ENCODE results near the gene CTNNA2. TPM values are rescaled to one million over a fixed set of nuclear protein-coding genes. Genes with fewer than 3 reads are reported as not detected.

The CTNNA2 gene
- total RNA-seq, 1 experiment from 2014 or later: 0.54 TPM

- in situ Hi-C loops (cut with HindIII; ENCODE audit: low pct_unique_long_range_greater_than_20kb, low sequenced_read_pairs) (no loop called here), intact Hi-C loops (cut with micrococcal nuclease; ENCODE audit: unreplicated experiment) (no loop called here)
- ATAC-seq (no peak), DNase-seq (ENCODE audit: low read depth, low spot score) (no peak)
- H3K4me1 ChIP-seq (ENCODE audit: control insufficient read depth, insufficient read depth, low read length): no peaks in the 10 kb centered on the region
- TF ChIP-seq CTCF (IDR thresholded peaks at IDR 0.05) (0 out of 2 replicates have a peak, but pooled peaks have one; percentile 2), SIN3A (IDR thresholded peaks at IDR 0.05; ENCODE audit: borderline replicate concordance, insufficient read depth, low read depth, low read length) (no peak)
- no peaks in the 10 kb centered on the region for H3K9me3 ChIP-seq (ENCODE audit: control insufficient read depth, insufficient read depth, low read depth, low read length)
- CTCF ChIA-PET: no interaction called here
- H3K27me3 ChIP-seq (ENCODE audit: control insufficient read depth, insufficient read depth, low read length): no peaks in the 10 kb centered on the region
- no peak overlapping the region for H3K4me3 ChIP-seq (ENCODE audit: low read depth in 2 of 2, low read length in 2 of 2)
- H3K36me3 ChIP-seq (ENCODE audit: control insufficient read depth, insufficient read depth, low read length): no peaks in the 10 kb centered on the region
- POLR2A ChIA-PET: no interaction called here
- BruUV-seq (replicated peaks): no TSS peak
- H3K27ac ChIP-seq (ENCODE audit: low read length): no peak overlapping the region
Observed at GRCh38 chr2:80256782-80257167, 743.9 kb downstream of the CTNNA2 start.

- H3K27me3 ChIP-seq (ENCODE audit: control insufficient read depth, insufficient read depth, low read length): no peaks in the 10 kb centered on the region
- ATAC-seq (no peak), DNase-seq (ENCODE audit: low read depth, low spot score) (no peak)
- TF ChIP-seq POLR2AphosphoS5 (IDR thresholded peaks at IDR 0.05; ENCODE audit: low read depth, low read length) (no peak), TCF7L2 (IDR thresholded peaks at IDR 0.05; ENCODE audit: low read depth, low read length) (no peak), SIN3A (IDR thresholded peaks at IDR 0.05; ENCODE audit: borderline replicate concordance, insufficient read depth, low read depth, low read length) (no peak), REST (IDR thresholded peaks at IDR 0.05; ENCODE audit: insufficient read depth in 1 of 2, low read depth in 2 of 2, low read length in 1 of 2) (no peak), CTCF (IDR thresholded peaks at IDR 0.05) (no peak)
- no peaks in the 10 kb centered on the region for H3K36me3 ChIP-seq (ENCODE audit: control insufficient read depth, insufficient read depth, low read length)
- in situ Hi-C loops (cut with HindIII; ENCODE audit: low pct_unique_long_range_greater_than_20kb, low sequenced_read_pairs) (no loop called here), intact Hi-C loops (cut with micrococcal nuclease; ENCODE audit: unreplicated experiment) (no loop called here)
- ChIA-PET POLR2A (no interaction called here), CTCF (no interaction called here)
- no peaks in the 10 kb centered on the region for H3K4me1 ChIP-seq (ENCODE audit: control insufficient read depth, insufficient read depth, low read length)
- no peaks in the 10 kb centered on the region for H3K9me3 ChIP-seq (ENCODE audit: control insufficient read depth, insufficient read depth, low read depth, low read length)
- H3K4me3 ChIP-seq (ENCODE audit: low read depth in 2 of 2, low read length in 2 of 2): no peak overlapping the region
- BruUV-seq (replicated peaks): no TSS peak
- no peak overlapping the region for H3K27ac ChIP-seq (ENCODE audit: low read length)
Observed at GRCh38 chr2:80257450-80257849, 744.6 kb downstream of the CTNNA2 start.

GRCh38 chr2:80258341-80258740 is 745.5 kb downstream of the CTNNA2 start:
- TF ChIP-seq SIN3A (IDR thresholded peaks at IDR 0.05; ENCODE audit: borderline replicate concordance, insufficient read depth, low read depth, low read length): no peak
- TF ChIP-seq TCF7L2 (IDR thresholded peaks at IDR 0.05; ENCODE audit: low read depth, low read length): no peak
- no peak for TF ChIP-seq REST (IDR thresholded peaks at IDR 0.05; ENCODE audit: insufficient read depth in 1 of 2, low read depth in 2 of 2, low read length in 1 of 2)
- TF ChIP-seq POLR2AphosphoS5 (IDR thresholded peaks at IDR 0.05; ENCODE audit: low read depth, low read length): no peak
- TF ChIP-seq CTCF (IDR thresholded peaks at IDR 0.05): no peak
- intact Hi-C loops (cut with micrococcal nuclease; ENCODE audit: unreplicated experiment): no loop called here

More at GRCh38 chr2:80258341-80258740, 745.5 kb downstream of the CTNNA2 start:
- BruUV-seq (replicated peaks): no TSS peak
- in situ Hi-C loops (cut with HindIII; ENCODE audit: low pct_unique_long_range_greater_than_20kb, low sequenced_read_pairs): no loop called here
- no peak for DNase-seq (ENCODE audit: low read depth, low spot score)
- ChIA-PET POLR2A (no interaction called here), CTCF (no interaction called here)
- no peaks in the 10 kb centered on the region for H3K9me3 ChIP-seq (ENCODE audit: control insufficient read depth, insufficient read depth, low read depth, low read length)
- no peaks in the 10 kb centered on the region for H3K4me1 ChIP-seq (ENCODE audit: control insufficient read depth, insufficient read depth, low read length)
- H3K4me3 ChIP-seq (ENCODE audit: low read depth in 2 of 2, low read length in 2 of 2): no peak overlapping the region
- no peaks in the 10 kb centered on the region for H3K27me3 ChIP-seq (ENCODE audit: control insufficient read depth, insufficient read depth, low read length)
- no peak overlapping the region for H3K27ac ChIP-seq (ENCODE audit: low read length)
- H3K36me3 ChIP-seq (ENCODE audit: control insufficient read depth, insufficient read depth, low read length): no peaks in the 10 kb centered on the region
- no peak for ATAC-seq

Data from Panc1 (cell line).